ENCODE results near the gene CLTRN. TPM values are rescaled to one million over a fixed set of nuclear protein-coding genes. Genes with fewer than 3 reads are reported as not detected.

CLTRN gene
- total and polyA plus RNA-seq, 2 of the 13 experiments (the other 11 are each of a cell fraction or from before 2014, with no cell fraction given): 0.37 to 0.53 TPM

DNA sequence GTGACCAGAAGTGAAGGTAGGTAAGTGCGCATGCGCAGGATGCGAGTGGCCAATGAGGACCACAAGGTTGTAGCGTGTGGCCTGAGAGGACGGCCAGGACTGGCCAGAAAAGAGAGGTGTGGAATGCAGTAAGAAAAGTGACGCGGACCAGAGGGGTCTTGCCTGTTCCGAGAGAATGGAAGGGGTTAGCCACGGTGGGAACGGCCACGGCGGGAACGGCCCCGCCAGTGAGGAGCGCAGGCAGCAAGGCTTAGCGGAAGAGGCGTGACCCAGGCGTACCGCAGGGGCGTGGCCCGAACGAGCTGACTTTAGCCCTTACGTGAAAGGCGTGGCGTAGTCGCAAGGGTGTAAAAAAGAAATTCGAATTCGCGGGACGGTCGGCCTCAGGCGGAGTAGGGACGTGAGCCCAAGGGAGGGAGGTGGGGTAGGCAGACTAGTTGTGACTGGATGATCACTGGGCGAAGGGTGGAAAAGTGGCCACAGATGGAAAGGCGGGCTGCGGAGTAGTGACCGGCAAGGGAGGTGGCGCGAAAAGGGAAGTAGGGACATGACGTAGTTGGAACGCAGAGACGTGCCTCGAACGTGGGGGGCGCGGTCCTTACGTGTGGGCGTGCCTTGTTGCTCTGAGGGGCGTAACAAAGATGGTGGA lies 10.4 kb upstream of the CLTRN start (continued):
- TF ChIP-seq ZNF75D (CRISPR knock-in tag; IDR thresholded peaks at IDR 0.05; ENCODE audit: borderline replicate concordance): no peak
- TF ChIP-seq POLR2AphosphoS5 (IDR thresholded peaks at IDR 0.05; ENCODE audit: low read depth, low read length): peak; percentile 47
- no peak for TF ChIP-seq EZH2 (conservative IDR thresholded peaks at IDR 0.05; ENCODE audit: low read depth, low read length)
- 0 out of 2 replicates have a peak, but pooled peaks have one; percentile 38 for TF ChIP-seq U2AF2 (IDR thresholded peaks at IDR 0.05; ENCODE audit: low read depth, low read length)
- TF ChIP-seq ZFP91 (CRISPR knock-in tag; IDR thresholded peaks at IDR 0.05; ENCODE audit: borderline replicate concordance): peak; percentile 74
- TF ChIP-seq, protein P1, sequence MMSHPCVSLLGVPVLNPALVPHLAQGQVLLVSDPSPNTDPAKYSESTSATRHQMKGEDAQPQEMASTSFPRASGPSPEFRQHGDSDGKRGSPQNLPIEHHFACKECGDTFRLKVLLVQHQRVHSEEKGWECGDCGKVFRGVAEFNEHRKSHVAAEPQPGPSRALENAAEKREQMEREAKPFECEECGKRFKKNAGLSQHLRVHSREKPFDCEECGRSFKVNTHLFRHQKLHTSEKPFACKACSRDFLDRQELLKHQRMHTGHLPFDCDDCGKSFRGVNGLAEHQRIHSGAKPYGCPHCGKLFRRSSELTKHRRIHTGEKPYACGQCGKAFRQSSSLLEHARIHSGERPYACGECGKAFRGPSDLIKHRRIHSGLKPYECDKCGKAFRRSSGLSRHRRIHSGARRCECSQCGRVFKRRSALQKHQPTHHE (CRISPR knock-in tag; IDR thresholded peaks at IDR 0.05; ENCODE audit: borderline replicate concordance): no peak
- TF ChIP-seq ZNF563 (CRISPR knock-in tag; IDR thresholded peaks at IDR 0.05): peak; percentile 50; the same call in 1 of the 2 replicates
- TF ChIP-seq AGO1 (IDR thresholded peaks at IDR 0.05; ENCODE audit: low read depth, low read length, poor library complexity, severe bottlenecking): no peak
- no peak for TF ChIP-seq NR0B2 (CRISPR knock-in tag; IDR thresholded peaks at IDR 0.05)
- TF ChIP-seq ZNF232 (CRISPR knock-in tag; IDR thresholded peaks at IDR 0.05; ENCODE audit: borderline replicate concordance): peak; percentile 55; the same call in 1 of the 2 replicates
- no peak for TF ChIP-seq GABPA (IDR thresholded peaks at IDR 0.05; ENCODE audit: low read depth, low read length)
- peak; percentile 70; the same call in 1 of the 2 replicates for TF ChIP-seq GABPA (CRISPR knock-in tag; IDR thresholded peaks at IDR 0.05; ENCODE audit: low read depth)
- peak; percentile 25; the same call in 1 of the 2 replicates for TF ChIP-seq HMGXB3 (CRISPR knock-in tag; IDR thresholded peaks at IDR 0.05; ENCODE audit: borderline replicate concordance)
- TF ChIP-seq ZNF788 (CRISPR knock-in tag; IDR thresholded peaks at IDR 0.05; ENCODE audit: borderline replicate concordance): peak; percentile 34; the same call in 1 of the 2 replicates
- peak; percentile 59 for TF ChIP-seq THAP11 (CRISPR knock-in tag; IDR thresholded peaks at IDR 0.05)
- TF ChIP-seq, protein P2, sequence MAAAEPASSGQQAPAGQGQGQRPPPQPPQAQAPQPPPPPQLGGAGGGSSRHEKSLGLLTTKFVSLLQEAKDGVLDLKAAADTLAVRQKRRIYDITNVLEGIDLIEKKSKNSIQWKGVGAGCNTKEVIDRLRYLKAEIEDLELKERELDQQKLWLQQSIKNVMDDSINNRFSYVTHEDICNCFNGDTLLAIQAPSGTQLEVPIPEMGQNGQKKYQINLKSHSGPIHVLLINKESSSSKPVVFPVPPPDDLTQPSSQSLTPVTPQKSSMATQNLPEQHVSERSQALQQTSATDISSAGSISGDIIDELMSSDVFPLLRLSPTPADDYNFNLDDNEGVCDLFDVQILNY (CRISPR knock-in tag; conservative IDR thresholded peaks at IDR 0.05): 0 out of 2 replicates have a peak, but pooled peaks have one; percentile 31
- TF ChIP-seq CREM (IDR thresholded peaks at IDR 0.05): peak; percentile 79
- no peak for TF ChIP-seq CREM (CRISPR knock-in tag; IDR thresholded peaks at IDR 0.05)
- peak; percentile 61 for TF ChIP-seq ZNF446 (CRISPR knock-in tag; IDR thresholded peaks at IDR 0.05)
- TF ChIP-seq HNRNPLL (IDR thresholded peaks at IDR 0.05; ENCODE audit: low read depth, low read length, poor library complexity, severe bottlenecking): peak; percentile 98

Data from HepG2 (cell line).